ENCODE data around the gene DTNB. TPM values are rescaled to one million over a fixed set of nuclear protein-coding genes. Genes with fewer than 3 reads are reported as not detected.
A peak's percentile ranks its signal among the peaks of the same experiment; 100 is the strongest.

Gene DTNB
- total and polyA plus RNA-seq, 2 of the 4 experiments (the other 2 are of a cell fraction) = 3.8 to 5.3 TPM

DNA sequence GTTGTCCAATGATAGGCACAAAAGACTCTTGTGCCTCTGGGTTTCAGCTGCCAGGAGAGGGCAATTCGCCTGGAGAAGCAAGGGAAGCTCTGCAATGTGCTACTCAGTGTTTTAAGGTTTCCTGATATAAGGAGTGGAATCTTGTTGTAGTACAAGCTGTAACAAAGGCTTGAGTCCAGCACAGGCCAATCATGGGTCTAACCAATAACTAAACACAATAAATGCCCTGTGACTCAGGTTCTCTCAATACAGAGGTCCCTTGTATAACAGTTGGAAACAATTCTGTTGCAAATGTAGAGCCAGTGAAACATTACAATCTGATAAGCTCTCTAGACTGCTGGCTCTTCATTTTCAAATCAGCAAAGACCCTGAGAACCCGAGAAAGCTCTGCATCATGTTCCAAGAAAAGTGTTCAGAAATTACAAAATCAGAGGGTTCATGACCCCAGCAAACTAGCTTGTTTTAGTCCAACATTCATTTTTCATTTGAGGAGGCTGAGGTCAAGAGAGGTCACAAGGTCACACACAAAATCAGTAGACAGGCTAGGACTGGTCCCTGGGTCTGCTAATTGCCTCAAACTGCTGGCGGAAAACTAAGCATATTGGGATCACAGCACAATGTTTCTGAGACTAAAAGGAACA lies 272.7 kb downstream of the DTNB start:
- no peak overlapping the region for H2AK5ac ChIP-seq (ENCODE audit: low read depth, low read length)
- POLR2A ChIA-PET (ENCODE audit: unreplicated experiment) = no interaction called here
- no peaks in the 10 kb centered on the region for H3K36me3 ChIP-seq (ENCODE audit: control insufficient read depth, insufficient read depth, low read length)
- no peak overlapping the region for H3K27ac ChIP-seq (ENCODE audit: insufficient read depth, low read length)
- intact Hi-C loops (cut with micrococcal nuclease) = no loop called here
- H3K79me1 ChIP-seq (ENCODE audit: low read depth in 1 of 2, low read length in 2 of 2) = no peaks in the 10 kb centered on the region
- H3K56ac ChIP-seq (ENCODE audit: extremely low read depth, insufficient read depth, low read length) = no peak overlapping the region
- H2BK120ac ChIP-seq (ENCODE audit: low read depth, low read length) = no peak overlapping the region
- DNase-seq = peak; percentile 23
- H4K8ac ChIP-seq (ENCODE audit: low read depth in 2 of 2, low read length in 2 of 2) = no peak overlapping the region
- peaks cover 2% of the 10 kb centered on the region; the same call in 1 of the 2 replicates for H3K4me1 ChIP-seq (ENCODE audit: control insufficient read depth, insufficient read depth, low read length)
- H3K14ac ChIP-seq (replicated peaks; ENCODE audit: low read depth, low read length) = no peak overlapping the region
- no TSS peak for BruUV-seq (replicated peaks)
- no peaks in the 10 kb centered on the region for H4K20me1 ChIP-seq (ENCODE audit: insufficient read depth, low read length)
- no peak overlapping the region for H4K91ac ChIP-seq (ENCODE audit: insufficient read depth, low read depth, low read length)
- in situ Hi-C loops (cut with MboI; ENCODE audit: low sequenced_read_pairs) = no loop called here
- H3K4ac ChIP-seq (ENCODE audit: low read depth, low read length) = no peak overlapping the region
- H2AK9ac ChIP-seq (replicated peaks; ENCODE audit: low read depth, low read length, poor library complexity) = no peak overlapping the region
- CTCF ChIA-PET = no interaction called here
- TF ChIP-seq FOS (IDR thresholded peaks at IDR 0.05; ENCODE audit: low read depth, low read length) (no peak), BHLHE40 (IDR thresholded peaks at IDR 0.05; ENCODE audit: low read depth, low read length) (no peak), POLR2A (IDR thresholded peaks at IDR 0.05; ENCODE audit: low read depth, low read length) (no peak)
- no peaks in the 10 kb centered on the region for H3K9me3 ChIP-seq (ENCODE audit: control insufficient read depth, insufficient read depth, low read length)
- no peak overlapping the region for H3K4me3 ChIP-seq (ENCODE audit: insufficient read depth, low read depth, low read length)
- H3K9me1 ChIP-seq (ENCODE audit: insufficient read depth, low read length) = 0 out of 2 replicates have a peak, but pooled peaks cover 5% of the 10 kb centered on the region
- no peak overlapping the region for H4K5ac ChIP-seq (ENCODE audit: low read depth, low read length)
- H3K18ac ChIP-seq (ENCODE audit: low read depth, low read length) = no peak overlapping the region
- no peak for ATAC-seq (ENCODE audit: low read depth)
- 100% methylated on average over 1 of the region's 3 CpGs; no CpG with 5 or more reads in 1 of the 2 experiments for WGBS, 2 experiments (ENCODE audit: extremely low coverage in 2 of 2, insufficient read length in 1 of 2)
- H2AFZ ChIP-seq (replicated peaks; ENCODE audit: low read length, poor library complexity) = no peak overlapping the region
- no peak overlapping the region for H3K4me2 ChIP-seq (ENCODE audit: low read depth, low read length)
- H3K27me3 ChIP-seq (ENCODE audit: control insufficient read depth, insufficient read depth, low read length) = no peaks in the 10 kb centered on the region
- dilution Hi-C loops (cut with HindIII; ENCODE audit: low sequenced_read_pairs, unreplicated experiment) = no loop called here
- H3K23ac ChIP-seq (ENCODE audit: low read depth, low read length) = no peak overlapping the region
- H2BK5ac ChIP-seq (ENCODE audit: low read depth, low read length, poor library complexity, severe bottlenecking) = no peak overlapping the region
- no peak overlapping the region for H3K9ac ChIP-seq (ENCODE audit: low read depth, low read length)
- H2BK20ac ChIP-seq (ENCODE audit: low read depth, low read length) = no peak overlapping the region
- no peak overlapping the region for H2BK15ac ChIP-seq (ENCODE audit: low read depth, low read length)
